ENCODE results near the gene LIPG.

Gene LIPG

GRCh38 chr18:49610022-49610445 is 48.2 kb downstream of the LIPG start:
- DNase-seq (ENCODE audit: low read depth in 2 of 2, low spot score in 1 of 2): no peak

GRCh38 chr18:49611316-49611715 is 49.5 kb downstream of the LIPG start:
- DNase-seq (ENCODE audit: low read depth in 2 of 2, low spot score in 1 of 2): no peak

DNA sequence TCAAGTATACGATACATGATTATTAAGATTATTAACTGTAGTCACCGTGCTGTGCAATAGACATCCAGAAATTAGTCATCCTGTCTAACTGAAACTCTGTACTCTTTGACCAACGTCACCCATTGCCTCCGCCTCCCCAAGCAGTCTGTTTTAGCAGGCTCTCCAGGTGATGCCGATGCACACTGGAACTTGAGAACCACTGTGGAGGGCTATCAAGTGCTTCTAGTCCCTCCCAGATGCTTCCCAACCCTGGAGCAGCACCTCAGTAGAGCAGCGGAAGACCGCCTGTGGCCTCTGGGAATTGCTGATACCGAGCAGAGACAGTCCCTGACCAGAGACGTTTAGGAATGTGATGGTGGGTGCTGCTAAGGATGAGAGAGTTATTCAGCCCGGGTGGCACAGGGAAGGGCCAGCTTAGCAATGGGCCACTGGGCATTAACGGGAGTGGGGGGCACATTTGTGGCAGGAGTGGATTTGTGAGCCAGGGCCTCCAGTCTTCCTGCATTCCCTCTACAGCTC is 50.7 kb downstream of the LIPG start:
- DNase-seq (ENCODE audit: low read depth in 2 of 2, low spot score in 1 of 2): no peak

DNA sequence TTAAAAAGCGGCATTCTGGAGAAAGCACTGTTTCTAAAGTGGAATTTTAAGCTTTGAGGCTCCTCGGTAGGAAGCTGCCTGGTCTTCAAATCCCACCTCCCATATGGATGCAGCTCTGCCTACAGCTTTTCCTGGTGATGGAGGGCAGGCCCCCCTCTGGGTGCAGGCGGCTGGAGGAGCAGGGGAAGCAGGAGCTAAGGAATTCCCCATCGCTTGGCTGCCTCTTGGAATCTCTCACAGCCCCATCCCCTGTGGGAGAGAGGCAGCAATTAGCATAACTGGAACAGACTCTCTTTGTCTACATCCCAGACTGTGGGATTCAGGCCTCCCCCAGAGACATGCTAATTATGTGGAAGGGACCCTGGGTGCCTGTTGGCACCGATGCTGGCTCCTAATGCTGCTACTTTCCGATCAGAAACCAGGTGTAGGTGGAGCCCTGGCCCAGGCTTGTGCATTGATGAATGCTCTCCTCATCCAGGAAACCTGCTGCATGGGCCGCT is 51.3 kb downstream of the LIPG start:
- DNase-seq (ENCODE audit: low read depth in 2 of 2, low spot score in 1 of 2): no peak

DNA sequence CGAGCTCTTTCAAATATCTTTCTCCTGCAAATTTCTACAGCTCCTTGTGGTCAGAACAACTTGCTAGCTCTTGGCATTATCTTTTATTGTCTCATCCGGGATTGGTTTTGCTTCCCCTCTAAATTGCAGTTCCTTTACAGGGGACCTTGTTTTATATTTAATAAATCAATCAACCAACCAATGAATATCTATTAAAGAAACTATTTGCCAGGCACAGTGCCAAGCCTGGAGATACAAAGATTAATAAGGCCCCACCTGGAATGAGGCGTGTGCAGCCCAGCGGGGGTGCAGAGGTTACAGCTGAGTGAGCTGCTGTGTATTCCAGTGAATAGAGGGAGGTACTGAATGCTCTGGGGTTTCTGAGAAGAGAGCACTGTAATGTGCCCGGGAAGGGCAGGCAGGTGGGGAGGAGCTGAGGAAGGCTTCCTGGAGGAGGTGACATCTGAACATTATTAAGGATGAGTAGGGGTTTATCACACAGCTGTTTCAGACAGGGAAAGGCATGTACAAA is 51.8 kb downstream of the LIPG start:
- DNase-seq (ENCODE audit: low read depth in 2 of 2, low spot score in 1 of 2): no peak

DNA sequence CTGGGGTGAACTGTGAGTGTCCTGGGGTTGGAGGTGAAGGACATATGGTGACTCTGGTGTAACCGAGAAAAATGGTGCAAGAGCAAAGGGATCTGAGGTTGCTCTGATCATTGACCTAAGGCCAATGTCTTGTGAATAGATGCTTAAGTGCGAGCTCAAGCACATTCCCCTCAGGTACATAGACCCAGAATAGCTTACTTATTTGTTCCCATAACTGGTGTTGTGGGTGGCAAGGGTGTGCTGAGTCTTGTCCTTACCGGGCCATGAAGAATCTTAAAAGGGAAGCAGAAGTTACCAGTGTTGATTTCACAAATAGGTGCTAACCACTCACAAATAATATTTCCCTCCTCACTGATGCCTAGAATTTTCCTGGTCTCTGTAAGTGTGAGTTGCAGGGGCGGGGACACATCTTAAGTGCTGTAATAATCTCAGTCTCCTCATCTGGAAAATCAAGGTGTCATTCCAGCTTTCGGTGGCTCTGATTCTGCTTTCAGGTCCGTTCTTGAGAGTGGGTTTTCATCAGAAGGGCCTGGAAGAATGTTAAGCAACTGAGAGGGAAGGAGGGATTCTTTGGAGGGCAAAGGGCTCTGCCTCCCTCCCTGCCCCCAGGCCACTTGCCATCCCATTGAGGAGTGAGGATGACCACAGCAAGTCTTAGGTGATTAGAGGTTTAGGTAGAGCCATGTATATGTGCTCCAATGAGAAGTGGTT is 54.9 kb downstream of the LIPG start:
- no peak for DNase-seq (ENCODE audit: low read depth in 2 of 2, low spot score in 1 of 2)

GRCh38 chr18:49617329-49617695 is 55.5 kb downstream of the LIPG start:
- DNase-seq (ENCODE audit: low read depth in 2 of 2, low spot score in 1 of 2): no peak

DNA sequence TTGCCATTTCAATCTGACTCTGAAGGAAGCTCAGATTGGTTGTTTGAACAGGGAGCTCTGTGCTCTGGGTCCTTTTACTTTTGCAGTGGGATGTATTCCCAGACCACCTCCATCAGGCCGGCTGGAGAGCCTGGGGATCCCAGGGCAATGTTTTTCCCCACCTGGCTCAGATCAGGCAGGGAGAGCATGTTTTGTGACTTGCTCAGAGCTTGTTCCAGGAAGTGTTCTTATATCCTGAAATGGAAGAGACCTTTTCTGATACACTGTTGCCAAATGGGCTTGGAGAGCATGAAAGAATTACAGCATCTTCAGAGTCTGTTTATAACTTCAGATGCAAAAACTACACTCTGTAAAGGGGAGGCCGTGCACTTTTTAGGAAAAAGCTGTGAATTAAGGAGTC is 56.0 kb downstream of the LIPG start:
- DNase-seq (ENCODE audit: low read depth in 2 of 2, low spot score in 1 of 2): no peak

- no peak for DNase-seq (ENCODE audit: low read depth in 2 of 2, low spot score in 1 of 2)
These were observed 57.2 kb downstream of the LIPG start for GRCh38 chr18:49618742-49619681.

GRCh38 chr18:49619801-49620200 is 57.9 kb downstream of the LIPG start:
- no peak for DNase-seq (ENCODE audit: low read depth in 2 of 2, low spot score in 1 of 2)

DNA sequence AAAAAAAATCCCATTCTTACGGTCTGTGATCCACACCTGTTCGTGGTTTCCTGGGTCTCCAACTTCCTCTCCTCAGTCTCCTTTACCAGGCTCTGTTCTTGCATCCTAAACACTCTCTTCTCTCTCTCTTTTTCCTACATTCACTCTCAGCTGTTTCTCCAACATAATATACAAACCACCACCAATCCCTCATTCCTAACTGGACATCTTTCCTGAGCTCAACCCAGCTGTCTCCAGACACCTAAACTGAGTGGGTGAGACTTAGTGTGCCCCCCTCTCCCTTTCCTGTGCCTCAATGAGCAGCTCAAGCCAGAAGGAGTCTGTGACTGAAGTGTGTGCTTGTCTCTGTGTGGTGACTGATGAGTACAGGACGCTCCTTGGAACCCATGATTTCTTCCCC is 59.4 kb downstream of the LIPG start:
- no peak for DNase-seq (ENCODE audit: low read depth in 2 of 2, low spot score in 1 of 2)

DNA sequence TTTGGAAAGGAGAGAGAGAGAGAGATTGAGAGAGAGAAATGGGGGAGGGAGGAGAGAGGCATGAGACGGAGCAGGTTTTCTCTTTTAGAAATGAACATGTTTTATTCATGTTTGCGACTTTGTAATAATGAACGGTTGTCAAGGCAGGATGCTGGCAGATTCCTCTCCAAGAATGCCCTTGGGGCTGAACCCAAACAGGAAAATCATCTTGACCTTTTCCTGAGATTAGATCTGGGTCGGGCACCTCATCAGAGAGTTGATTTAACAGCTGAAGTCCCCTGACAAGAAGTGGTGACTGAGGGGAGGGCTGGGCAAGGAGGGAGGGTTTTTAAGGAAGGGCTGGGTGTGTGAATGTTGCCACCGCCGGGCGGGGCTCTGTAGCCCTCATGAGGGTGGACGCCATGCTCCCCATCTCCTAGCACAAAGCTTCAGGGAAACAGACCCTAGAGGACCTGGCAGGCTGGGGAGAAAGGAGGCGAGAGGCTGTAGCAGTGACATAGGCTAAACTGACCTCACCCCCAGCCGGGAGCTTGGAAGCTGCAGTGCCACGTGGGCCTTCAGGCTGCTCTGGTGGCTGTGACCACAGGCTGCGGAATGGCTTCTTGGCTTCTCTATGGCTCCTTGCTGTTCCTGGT is 60.0 kb downstream of the LIPG start:
- no peak for DNase-seq (ENCODE audit: low read depth in 2 of 2, low spot score in 1 of 2)

DNA sequence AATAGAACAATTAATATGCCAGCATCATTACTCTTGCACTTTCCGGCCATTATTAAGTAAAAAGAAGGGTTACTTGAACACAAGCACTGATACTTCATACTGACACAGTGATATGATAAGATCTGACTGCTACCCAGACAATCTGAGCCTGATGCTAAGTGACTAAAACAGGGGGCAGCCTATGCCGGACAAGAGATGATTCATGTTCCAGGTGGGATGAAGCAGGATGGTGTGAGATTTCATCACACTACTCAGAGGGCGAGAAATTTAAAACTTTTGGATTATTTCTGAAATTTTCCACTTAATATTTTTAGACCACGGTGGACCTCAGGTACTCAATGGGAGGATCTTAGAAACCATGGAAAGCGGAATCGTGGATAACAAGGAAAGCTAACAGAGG is 61.7 kb downstream of the LIPG start:
- DNase-seq (ENCODE audit: low read depth in 2 of 2, low spot score in 1 of 2): no peak

DNA sequence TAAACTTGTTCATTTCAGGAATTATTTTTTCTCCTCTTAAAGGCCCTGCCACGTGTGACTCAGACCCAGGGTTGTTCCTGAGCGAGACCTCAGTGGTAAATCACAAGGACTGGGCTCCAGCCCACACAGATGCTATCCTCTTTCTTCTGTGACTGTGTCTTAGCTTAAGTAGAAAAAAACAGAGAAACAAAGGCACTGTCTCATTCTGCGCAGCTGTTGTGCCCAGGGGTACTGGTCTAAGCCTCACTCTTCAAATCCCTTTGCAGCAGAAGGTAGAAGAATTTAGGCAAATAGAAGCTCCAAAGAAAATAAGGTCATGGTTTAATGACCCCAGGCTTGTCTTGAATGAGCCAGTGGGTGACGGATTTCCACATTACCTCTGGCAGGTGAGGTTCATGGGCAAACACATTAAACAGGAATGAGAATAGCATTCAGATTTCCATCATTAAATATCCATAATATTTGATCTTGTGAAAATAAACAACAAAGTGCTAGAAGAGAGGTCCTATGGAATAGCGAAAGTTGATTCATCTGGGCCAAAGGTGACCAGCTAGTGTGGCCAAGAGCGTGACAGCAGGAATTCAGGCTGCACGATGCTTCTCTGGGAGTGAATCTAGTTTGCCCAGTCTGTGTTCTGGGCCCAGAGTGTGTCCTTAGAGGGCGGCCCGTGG is 63.3 kb downstream of the LIPG start:
- no peak for DNase-seq (ENCODE audit: low read depth in 2 of 2, low spot score in 1 of 2)

- no peak for DNase-seq (ENCODE audit: low read depth in 2 of 2, low spot score in 1 of 2)
These were observed 65.1 kb downstream of the LIPG start for GRCh38 chr18:49626842-49627467.

DNA sequence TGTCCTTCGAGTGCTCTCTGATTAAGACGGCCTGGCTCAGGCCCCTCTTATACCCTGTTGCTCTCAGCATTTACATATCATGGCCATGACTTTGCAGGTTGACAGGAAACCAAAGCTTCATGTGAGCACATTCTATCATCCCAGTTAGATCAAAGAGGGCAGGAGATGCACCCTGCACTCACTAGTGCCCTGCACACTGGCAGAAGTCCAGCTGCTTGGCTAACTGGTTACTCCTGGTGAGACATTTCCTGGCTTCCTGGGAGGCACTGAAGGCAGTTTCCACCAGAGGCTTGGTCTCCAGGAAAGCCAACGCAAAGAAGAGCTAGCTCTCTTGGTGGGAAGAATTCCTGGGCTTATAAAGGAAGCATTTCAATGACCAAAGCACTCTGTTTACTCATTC is 66.3 kb downstream of the LIPG start:
- DNase-seq (ENCODE audit: low read depth in 2 of 2, low spot score in 1 of 2): no peak

- DNase-seq (ENCODE audit: low read depth in 2 of 2, low spot score in 1 of 2): no peak
These were observed 67.3 kb downstream of the LIPG start for GRCh38 chr18:49628881-49629795.

DNA sequence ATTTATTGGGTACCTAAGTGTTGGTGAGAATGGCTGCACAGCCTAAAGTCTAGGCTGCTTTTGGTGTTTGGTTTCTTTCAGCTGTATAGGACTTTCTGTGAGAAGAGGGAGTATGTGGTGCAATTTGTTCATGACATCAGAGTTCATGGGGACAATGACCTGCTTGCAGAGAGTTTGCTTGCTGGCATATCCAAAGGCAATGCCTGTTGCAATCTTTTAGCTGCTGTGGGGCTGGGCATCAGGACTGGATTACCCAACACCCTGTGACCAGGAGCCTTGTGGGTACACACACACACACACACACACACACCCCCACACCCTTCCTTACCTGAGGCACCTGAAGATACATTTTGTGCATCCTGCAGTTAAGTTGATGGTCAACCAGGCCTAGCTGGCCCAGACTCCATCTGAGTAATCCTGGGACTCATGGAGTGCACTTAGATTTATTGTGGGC is 68.4 kb downstream of the LIPG start:
- no peak for DNase-seq (ENCODE audit: low read depth in 2 of 2, low spot score in 1 of 2)
